SIG-M5 treated with dmso at 0.1 percent for 504 hours (cell line): ENCODE measurements around the gene FGFBP1.

Source experiments
- DNase-seq: peaks from one replicate; lab custom pipeline; 2025; ENCODE audit not compliant: unreplicated experiment; lab: John Stamatoyannopoulos, UW

FGFBP1 gene

GRCh38 chr4:15938640-15939039 is at the start of gene FGFBP1:
FGFBP1 (minus strand) TSS chr4:15938740; CDS start chr4:15936632, 2,108 bp downstream.
- no peak for DNase-seq

- DNase-seq: no peak
Observed at GRCh38 chr4:15988222-15988621, 49.7 kb upstream of the FGFBP1 start.

GRCh38 chr4:15986907-15987306 is 48.4 kb upstream of the FGFBP1 start:
- no peak for DNase-seq

GRCh38 chr4:15983610-15984009 is 45.1 kb upstream of the FGFBP1 start:
- no peak for DNase-seq

GRCh38 chr4:15982842-15983524 is 44.4 kb upstream of the FGFBP1 start:
- DNase-seq: no peak

DNA sequence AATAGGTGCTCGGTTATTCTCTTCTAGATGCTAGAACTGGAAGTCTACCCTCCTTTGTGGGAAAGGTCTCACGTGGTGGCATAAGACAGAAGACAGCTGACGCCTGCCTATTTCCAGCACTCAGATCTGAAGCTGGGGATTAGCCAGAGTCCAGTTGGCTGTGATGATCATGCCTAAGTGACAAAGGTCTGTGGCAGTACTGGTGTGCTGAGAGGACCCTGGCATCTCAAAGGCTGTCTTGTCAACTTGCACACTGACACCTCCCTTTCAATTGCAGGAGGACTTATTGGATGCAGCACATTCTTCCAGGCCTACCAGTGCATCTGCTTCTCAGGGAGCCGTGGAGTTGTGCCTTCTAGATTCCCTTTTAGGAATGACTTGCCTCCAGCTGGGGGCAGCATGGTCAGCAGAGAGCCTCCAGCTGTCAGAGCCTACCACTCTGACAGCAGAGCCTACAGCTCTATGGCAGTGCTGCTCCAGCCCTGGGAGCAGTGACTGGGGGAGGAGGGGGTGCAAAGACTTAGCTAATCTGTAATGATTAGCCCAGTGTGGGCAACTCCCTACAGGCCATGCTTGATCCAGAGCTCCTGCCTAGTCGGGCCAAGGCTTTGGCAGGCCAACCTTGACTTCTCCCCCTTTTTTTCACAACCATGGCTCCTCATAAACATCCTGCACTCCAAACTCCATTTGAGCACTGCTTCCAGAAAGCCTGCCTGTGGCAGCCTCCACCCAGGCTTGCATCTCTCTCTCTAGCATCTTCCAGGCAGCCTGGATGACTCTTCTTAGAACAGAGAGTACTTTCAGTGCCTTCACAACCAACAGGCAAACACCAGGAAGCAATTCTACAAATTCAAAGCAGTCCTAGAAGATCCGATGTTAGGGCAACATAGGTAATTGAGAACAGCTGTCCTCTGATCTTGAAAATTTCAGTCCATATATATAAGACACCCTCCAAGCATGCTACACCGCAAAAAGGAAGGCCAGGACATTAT is 38.2 kb upstream of the FGFBP1 start:
- DNase-seq: no peak

DNA sequence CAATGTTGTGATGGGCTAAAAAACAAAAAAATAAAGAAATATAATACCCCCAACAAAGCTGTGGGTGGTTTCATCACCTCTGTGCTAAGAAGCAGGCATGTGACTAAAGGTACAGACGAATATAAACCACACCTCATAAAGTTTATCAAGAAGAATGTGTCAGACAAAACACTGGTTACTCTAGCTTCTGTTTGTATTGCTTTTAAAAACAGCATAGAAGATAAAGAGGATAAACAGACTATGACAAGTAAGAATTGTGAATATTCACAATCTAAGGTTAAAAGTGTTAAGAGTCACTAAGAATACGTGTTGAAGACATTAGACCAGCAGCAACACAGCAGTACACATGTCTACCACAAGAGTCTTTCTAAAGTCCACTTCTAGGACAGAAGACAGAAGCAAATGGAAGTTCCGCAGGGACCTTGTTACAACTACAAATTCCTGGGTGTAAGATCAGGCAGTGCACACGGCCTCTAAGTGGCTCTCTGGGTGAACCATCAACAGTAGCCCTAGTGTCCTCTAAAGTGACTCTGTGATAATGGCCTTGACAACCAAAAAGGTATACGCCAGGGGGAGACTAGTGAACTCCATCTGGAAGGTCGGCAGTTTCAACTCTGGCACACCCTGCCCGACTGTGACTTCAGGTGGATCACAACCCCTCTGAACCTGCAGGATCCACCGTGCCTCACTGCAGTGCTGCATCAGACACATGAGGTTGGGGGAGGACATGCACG is 32.7 kb upstream of the FGFBP1 start:
- DNase-seq: no peak

GRCh38 chr4:15968551-15969300 is 30.2 kb upstream of the FGFBP1 start:
- no peak for DNase-seq

- DNase-seq: no peak
Observed at GRCh38 chr4:15965325-15965724, 26.8 kb upstream of the FGFBP1 start.

GRCh38 chr4:15964159-15964558 is 25.6 kb upstream of the FGFBP1 start:
- DNase-seq: no peak

GRCh38 chr4:15963576-15963975 is 25.0 kb upstream of the FGFBP1 start:
- no peak for DNase-seq

GRCh38 chr4:15963001-15963451 is 24.5 kb upstream of the FGFBP1 start, which contains the start of gene FGFBP2:
FGFBP2 (minus strand) TSS chr4:15963175; CDS start chr4:15963129, 46 bp downstream.
- peak; percentile 36 for DNase-seq

- no peak for DNase-seq
Observed at GRCh38 chr4:15961781-15962510, 23.4 kb upstream of the FGFBP1 start.

GRCh38 chr4:15958562-15958961 is 20.0 kb upstream of the FGFBP1 start:
- DNase-seq: no peak

GRCh38 chr4:15956179-15956850 is 17.8 kb upstream of the FGFBP1 start:
- DNase-seq: peak; percentile 73

GRCh38 chr4:15955670-15956069 is 17.1 kb upstream of the FGFBP1 start:
- DNase-seq: no peak

GRCh38 chr4:15953625-15954024 is 15.1 kb upstream of the FGFBP1 start:
- DNase-seq: no peak

DNA sequence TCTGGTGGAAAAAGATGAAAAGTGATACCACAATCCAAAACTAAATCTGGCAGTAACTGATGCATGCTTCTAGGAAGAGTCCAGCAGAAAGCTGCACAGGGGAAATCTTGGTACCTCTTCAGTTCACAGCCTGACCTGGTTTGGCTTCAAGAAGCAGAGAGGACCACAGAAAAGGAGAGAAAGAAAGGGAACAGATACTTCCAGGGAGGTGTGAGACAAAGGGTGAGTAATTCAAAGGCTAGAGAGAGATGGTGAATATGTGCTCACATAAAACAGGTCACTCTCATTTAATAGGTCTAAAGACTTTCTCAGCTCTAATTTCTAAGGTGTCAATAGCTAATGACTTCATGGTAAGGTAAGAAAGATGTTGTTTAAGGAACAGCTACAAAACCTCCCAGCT is 13.2 kb upstream of the FGFBP1 start:
- DNase-seq: no peak

DNA sequence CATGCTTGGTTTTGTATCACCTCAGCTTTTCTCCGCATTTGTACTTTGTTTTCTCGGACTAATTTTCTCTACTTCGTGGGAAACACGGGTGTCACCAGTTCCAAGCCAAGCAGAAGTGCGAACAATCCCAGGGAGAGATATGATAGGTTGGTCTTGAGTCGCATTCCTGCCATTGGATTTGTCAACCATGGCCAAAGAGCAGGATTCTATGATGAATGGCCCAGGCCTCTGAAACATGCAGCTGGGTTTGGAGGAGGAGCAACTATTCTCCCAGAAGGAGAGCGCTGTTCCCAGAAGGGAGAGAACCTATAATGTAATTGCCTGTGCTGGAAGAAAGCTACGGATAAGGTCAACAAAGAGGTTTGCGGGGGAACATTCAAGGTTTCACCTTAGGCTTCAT is 10.3 kb upstream of the FGFBP1 start:
- no peak for DNase-seq
